ENCODE results near the gene COX5B.

DNA sequence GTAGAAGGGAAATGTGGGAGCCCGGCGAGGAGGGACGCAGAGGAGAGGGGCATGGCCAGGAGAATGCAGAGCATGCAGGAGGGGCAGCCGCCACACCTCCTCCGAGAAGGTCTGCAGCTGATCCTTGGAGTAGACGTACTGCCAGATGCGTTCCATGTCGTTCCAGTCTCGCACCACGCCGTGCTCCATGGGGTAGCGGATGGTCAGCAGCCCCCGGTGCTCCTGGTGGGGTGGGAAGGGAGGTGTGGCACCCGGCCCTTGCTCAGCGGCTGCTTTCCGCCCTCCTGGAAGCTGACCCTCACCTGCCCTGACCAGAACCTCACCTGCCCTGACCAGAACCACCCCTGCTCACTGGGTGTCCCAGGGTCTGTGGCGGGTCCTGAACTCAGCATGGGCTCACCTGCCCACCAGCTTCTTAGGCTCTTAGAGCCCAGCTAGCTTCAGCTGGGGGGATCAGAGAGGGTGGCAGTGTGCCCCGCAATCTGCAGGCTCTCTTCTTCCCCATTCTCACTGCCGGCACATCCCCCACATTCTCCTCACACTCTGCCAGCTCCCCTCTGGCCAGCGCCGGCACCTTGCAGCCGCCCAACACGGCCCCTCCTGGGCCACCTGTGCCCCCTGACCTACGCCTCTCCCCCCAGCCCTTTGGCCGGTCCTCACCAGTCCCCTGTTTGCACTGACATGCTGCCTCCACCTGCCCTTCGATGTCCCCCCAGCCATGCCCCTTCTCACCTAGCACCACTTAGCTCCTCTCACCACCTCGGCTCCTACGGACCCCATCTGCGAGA, 13.6 kb downstream of the COX5B start:
- TF ChIP-seq, protein P1, sequence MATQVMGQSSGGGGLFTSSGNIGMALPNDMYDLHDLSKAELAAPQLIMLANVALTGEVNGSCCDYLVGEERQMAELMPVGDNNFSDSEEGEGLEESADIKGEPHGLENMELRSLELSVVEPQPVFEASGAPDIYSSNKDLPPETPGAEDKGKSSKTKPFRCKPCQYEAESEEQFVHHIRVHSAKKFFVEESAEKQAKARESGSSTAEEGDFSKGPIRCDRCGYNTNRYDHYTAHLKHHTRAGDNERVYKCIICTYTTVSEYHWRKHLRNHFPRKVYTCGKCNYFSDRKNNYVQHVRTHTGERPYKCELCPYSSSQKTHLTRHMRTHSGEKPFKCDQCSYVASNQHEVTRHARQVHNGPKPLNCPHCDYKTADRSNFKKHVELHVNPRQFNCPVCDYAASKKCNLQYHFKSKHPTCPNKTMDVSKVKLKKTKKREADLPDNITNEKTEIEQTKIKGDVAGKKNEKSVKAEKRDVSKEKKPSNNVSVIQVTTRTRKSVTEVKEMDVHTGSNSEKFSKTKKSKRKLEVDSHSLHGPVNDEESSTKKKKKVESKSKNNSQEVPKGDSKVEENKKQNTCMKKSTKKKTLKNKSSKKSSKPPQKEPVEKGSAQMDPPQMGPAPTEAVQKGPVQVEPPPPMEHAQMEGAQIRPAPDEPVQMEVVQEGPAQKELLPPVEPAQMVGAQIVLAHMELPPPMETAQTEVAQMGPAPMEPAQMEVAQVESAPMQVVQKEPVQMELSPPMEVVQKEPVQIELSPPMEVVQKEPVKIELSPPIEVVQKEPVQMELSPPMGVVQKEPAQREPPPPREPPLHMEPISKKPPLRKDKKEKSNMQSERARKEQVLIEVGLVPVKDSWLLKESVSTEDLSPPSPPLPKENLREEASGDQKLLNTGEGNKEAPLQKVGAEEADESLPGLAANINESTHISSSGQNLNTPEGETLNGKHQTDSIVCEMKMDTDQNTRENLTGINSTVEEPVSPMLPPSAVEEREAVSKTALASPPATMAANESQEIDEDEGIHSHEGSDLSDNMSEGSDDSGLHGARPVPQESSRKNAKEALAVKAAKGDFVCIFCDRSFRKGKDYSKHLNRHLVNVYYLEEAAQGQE (tag by site-specific recombination; IDR thresholded peaks at IDR 0.05), result no peak
- TF ChIP-seq, protein P2, sequence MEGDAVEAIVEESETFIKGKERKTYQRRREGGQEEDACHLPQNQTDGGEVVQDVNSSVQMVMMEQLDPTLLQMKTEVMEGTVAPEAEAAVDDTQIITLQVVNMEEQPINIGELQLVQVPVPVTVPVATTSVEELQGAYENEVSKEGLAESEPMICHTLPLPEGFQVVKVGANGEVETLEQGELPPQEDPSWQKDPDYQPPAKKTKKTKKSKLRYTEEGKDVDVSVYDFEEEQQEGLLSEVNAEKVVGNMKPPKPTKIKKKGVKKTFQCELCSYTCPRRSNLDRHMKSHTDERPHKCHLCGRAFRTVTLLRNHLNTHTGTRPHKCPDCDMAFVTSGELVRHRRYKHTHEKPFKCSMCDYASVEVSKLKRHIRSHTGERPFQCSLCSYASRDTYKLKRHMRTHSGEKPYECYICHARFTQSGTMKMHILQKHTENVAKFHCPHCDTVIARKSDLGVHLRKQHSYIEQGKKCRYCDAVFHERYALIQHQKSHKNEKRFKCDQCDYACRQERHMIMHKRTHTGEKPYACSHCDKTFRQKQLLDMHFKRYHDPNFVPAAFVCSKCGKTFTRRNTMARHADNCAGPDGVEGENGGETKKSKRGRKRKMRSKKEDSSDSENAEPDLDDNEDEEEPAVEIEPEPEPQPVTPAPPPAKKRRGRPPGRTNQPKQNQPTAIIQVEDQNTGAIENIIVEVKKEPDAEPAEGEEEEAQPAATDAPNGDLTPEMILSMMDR (tag by site-specific recombination; IDR thresholded peaks at IDR 0.05), result no peak
- TF ChIP-seq, protein P3, sequence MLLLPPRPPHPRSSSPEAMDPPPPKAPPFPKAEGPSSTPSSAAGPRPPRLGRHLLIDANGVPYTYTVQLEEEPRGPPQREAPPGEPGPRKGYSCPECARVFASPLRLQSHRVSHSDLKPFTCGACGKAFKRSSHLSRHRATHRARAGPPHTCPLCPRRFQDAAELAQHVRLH (tag by site-specific recombination; IDR thresholded peaks at IDR 0.05), result no peak
